ENCODE data around the gene MXD4. TPM values are rescaled to one million over a fixed set of nuclear protein-coding genes. Genes with fewer than 3 reads are reported as not detected.

Gene MXD4
- total RNA-seq, 1 donor from 2014 or later = 36.7 TPM

DNA sequence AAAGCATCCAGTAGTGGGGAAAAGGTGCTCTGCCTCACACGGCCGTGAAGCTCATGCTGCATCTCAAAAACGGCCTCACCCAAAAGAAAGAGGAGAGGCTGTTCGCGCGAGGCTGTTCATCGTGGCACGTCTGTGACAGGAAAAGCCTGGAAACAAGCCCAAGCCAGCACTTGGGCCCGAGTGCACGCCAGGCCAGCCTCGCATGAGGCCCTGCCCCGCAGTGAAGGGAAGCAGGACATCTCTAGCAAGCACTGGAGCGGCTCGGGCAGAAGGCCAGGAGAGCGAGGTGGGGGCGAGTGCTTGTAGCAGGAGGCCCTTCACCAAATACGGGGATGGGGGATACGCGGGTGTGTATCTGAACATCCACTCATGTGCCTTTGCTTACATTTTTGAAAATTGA lies 39.9 kb upstream of the MXD4 start:
- H3K27me3 Mint-ChIP-seq = no peaks in the 10 kb centered on the region
- DNase-seq = no peak
- ChIA-PET CTCF (no interaction called here), POLR2A (interaction anchor here (0.5 to 0.9 kb wide), 3 partner anchors 11 to 1198 kb away, joined by 3 read pairs; partner anchors contain the start of gene MXD4)
- peaks cover 13% of the 10 kb centered on the region for H3K4me1 Mint-ChIP-seq
- H3K27ac Mint-ChIP-seq = no peak overlapping the region
- peaks cover 5% of the 10 kb centered on the region for H3K9me3 Mint-ChIP-seq
- H3K4me3 Mint-ChIP-seq = no peak overlapping the region
- intact Hi-C loops (cut with micrococcal nuclease) = no loop called here
- peaks cover 1% of the 10 kb centered on the region for H3K36me3 Mint-ChIP-seq (ENCODE audit: low read depth)
- no peak for ATAC-seq (ENCODE audit: low read depth)
- TF ChIP-seq, protein P1, sequence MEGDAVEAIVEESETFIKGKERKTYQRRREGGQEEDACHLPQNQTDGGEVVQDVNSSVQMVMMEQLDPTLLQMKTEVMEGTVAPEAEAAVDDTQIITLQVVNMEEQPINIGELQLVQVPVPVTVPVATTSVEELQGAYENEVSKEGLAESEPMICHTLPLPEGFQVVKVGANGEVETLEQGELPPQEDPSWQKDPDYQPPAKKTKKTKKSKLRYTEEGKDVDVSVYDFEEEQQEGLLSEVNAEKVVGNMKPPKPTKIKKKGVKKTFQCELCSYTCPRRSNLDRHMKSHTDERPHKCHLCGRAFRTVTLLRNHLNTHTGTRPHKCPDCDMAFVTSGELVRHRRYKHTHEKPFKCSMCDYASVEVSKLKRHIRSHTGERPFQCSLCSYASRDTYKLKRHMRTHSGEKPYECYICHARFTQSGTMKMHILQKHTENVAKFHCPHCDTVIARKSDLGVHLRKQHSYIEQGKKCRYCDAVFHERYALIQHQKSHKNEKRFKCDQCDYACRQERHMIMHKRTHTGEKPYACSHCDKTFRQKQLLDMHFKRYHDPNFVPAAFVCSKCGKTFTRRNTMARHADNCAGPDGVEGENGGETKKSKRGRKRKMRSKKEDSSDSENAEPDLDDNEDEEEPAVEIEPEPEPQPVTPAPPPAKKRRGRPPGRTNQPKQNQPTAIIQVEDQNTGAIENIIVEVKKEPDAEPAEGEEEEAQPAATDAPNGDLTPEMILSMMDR (IDR thresholded peaks at IDR 0.05) = no peak

DNA sequence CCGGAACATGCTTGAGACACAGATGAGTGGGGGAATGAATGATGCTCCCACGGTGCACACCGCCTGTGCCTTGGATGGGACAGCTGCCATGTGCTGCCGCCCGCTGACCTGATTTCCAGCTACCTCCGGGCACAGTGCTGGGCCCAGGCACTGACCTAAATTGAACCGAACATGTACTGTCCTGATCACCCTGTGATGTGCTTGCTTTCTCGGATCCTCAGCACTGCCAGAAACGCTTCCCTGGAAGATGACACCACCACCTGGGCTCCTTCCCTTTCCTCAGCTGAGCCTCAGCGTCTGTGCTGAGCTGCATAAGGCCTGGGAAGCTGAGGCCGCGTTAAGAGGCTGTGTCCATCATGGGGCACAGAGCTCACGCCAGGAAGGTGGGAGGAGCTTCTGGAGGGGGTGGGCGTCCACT lies 39.3 kb upstream of the MXD4 start:
- intact Hi-C loops (cut with micrococcal nuclease) = no loop called here
- TF ChIP-seq, protein P1 (IDR thresholded peaks at IDR 0.05) = no peak
- Mint-ChIP-seq H3K27me3 (no peaks in the 10 kb centered on the region), H3K4me3 (no peak overlapping the region), H3K36me3 (ENCODE audit: low read depth) (no peaks in the 10 kb centered on the region), H3K27ac (no peak overlapping the region), H3K9me3 (no peaks in the 10 kb centered on the region), H3K4me1 (peaks cover 13% of the 10 kb centered on the region)
- ChIA-PET CTCF (no interaction called here), POLR2A (interaction anchor here (0.5 to 0.9 kb wide), 2 partner anchors 10 to 1198 kb away, joined by 3 read pairs; no protein-coding TSS in a partner anchor)
- ATAC-seq (ENCODE audit: low read depth) = no peak
- no peak for DNase-seq

DNA sequence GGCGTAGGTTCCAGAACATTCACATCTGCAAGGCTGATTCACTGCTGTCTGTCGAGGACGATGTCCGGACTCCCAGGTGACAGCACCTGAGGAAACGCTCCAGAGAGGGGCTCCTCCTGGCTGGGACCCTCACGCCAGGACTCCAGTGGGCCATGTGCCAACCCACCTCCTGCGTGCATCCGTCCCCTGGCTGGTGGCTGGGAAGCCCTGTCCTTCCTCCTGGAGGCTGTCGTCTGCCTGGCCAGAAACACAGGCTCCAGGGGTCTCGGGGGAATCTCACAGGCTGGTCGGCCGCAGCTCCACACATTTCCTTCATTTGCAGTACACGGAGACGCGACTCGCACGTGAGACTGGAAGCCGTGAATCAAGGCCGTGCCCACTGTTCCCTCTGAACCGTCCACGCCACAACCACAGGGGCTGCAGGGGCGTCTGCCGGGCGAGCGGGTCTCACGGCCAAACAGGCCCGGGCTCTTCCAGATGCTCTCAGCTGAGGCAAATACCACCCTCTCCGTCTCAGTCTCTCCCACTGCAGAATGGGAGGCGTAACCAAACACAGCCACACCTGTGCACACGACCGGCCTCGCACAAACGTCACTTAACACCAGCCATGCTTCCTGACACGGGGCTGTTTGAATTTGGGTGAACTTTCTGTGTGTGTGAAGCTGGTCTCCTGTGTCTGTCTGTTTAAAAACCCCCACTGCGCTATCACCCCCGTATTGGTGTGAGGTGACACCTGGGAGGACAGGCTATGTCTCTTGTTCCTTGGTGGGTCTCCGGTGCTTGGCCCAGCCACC lies 38.7 kb upstream of the MXD4 start:
- Mint-ChIP-seq H3K9me3 (no peaks in the 10 kb centered on the region), H3K27ac (no peak overlapping the region), H3K4me3 (no peak overlapping the region), H3K27me3 (no peaks in the 10 kb centered on the region), H3K36me3 (ENCODE audit: low read depth) (no peaks in the 10 kb centered on the region), H3K4me1 (peaks cover 13% of the 10 kb centered on the region)
- CTCF ChIA-PET = no interaction called here
- TF ChIP-seq, protein P1 (IDR thresholded peaks at IDR 0.05) = no peak
- DNase-seq (no peak), ATAC-seq (ENCODE audit: low read depth) (no peak)
- intact Hi-C loops (cut with micrococcal nuclease) = no loop called here
- POLR2A ChIA-PET = no interaction called here

DNA sequence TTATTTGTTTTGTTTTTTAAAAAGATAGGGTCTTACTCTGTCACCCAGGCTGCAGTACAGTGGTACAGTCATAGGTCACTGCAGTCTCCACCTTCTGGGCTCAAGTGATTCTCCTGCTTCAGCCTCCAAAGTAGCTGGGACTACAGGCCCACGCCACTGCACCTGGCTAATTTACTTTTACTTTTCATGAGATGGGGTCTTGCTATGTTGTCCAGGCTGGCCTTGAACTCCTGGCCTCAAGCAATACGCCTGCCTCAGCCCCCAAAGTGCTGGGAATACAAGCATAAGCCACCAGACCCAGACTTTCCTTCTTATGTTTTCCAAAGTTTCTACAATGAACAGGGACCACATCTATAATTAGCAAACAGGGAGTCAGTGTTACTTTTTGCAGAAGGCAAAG lies 37.9 kb upstream of the MXD4 start:
- TF ChIP-seq, protein P1 (IDR thresholded peaks at IDR 0.05) = no peak
- ATAC-seq (ENCODE audit: low read depth) (no peak), DNase-seq (no peak)
- Mint-ChIP-seq H3K9me3 (no peaks in the 10 kb centered on the region), H3K36me3 (ENCODE audit: low read depth) (no peaks in the 10 kb centered on the region), H3K27ac (no peak overlapping the region), H3K4me3 (no peak overlapping the region), H3K27me3 (no peaks in the 10 kb centered on the region), H3K4me1 (peaks cover 13% of the 10 kb centered on the region)
- intact Hi-C loops (cut with micrococcal nuclease) = loop anchor here (5.0 kb wide), 1 partner anchor 37 kb away; the partner anchor contains the start of gene MXD4
- ChIA-PET POLR2A (no interaction called here), CTCF (no interaction called here)

DNA sequence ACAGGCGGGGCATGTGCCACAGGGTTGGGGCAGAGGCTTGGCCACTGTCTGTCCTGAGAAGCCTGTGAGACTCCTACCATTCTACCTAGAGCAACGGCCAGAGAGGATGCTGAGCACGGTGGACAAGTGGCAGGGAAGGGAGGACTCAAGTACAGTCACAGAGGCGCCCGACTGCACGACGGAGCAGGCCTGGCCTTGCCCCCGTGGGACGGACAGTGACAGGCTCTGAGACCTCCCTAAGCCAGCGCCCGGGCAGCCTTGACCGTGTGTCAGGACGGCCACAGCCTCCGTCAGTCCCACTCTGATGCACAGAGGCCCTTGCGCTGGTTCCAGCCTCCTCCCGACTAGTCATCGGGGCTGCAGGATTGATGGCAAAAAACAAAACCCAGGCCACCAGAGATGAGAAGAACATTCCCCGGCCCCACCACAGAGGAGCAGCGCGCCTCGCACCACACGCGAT lies 36.7 kb upstream of the MXD4 start:
- H3K4me3 Mint-ChIP-seq = no peak overlapping the region
- DNase-seq = no peak
- no peaks in the 10 kb centered on the region for H3K27me3 Mint-ChIP-seq

More for the DNA sequence above, 36.7 kb upstream of the MXD4 start:
- H3K4me1 Mint-ChIP-seq = peaks cover 13% of the 10 kb centered on the region
- intact Hi-C loops (cut with micrococcal nuclease) = loop anchor here (1.0 to 5.0 kb wide), 3 partner anchors 16 to 56 kb away; partner anchors contain the start of genes HAUS3, MXD4 and POLN
- no peaks in the 10 kb centered on the region for H3K9me3 Mint-ChIP-seq
- no peak for ATAC-seq (ENCODE audit: low read depth)
- TF ChIP-seq, protein P1 (IDR thresholded peaks at IDR 0.05) = no peak
- CTCF ChIA-PET = no interaction called here
- POLR2A ChIA-PET = interaction anchor here (0.7 to 1.3 kb wide), 2 partner anchors 17 to 700 kb away, joined by 3 to 4 read pairs; no protein-coding TSS in a partner anchor
- H3K27ac Mint-ChIP-seq = no peak overlapping the region
- H3K36me3 Mint-ChIP-seq (ENCODE audit: low read depth) = no peaks in the 10 kb centered on the region

Measured in activated B cell treated with CpG ODN at 0.5 μM for 24 hours (primary cell).